ENCODE data around the gene KLLN.
"Not testable (repeated sequence)": the region's sequence is repeated elsewhere in the genome, so short reads cannot be mapped to it uniquely, and the experiment has no call there.

Gene KLLN

GRCh38 chr10:87838650-87839049 is 24.7 kb downstream of the KLLN start:
- DNase-seq: no peak

- DNase-seq: no peak
These were observed 25.9 kb downstream of the KLLN start for GRCh38 chr10:87837445-87837844.

- no peak for DNase-seq
These were observed 27.2 kb downstream of the KLLN start for GRCh38 chr10:87836098-87836497.

GRCh38 chr10:87829986-87830729 is 33.2 kb downstream of the KLLN start:
- DNase-seq: no peak

GRCh38 chr10:87829051-87829450 is 34.3 kb downstream of the KLLN start:
- DNase-seq: not testable (repeated sequence)

- DNase-seq: no peak
These were observed 35.7 kb downstream of the KLLN start for GRCh38 chr10:87827681-87828080.

GRCh38 chr10:87826653-87827052 is 36.7 kb downstream of the KLLN start:
- DNase-seq: no peak

- DNase-seq: no peak
These were observed 44.1 kb downstream of the KLLN start for GRCh38 chr10:87819289-87819585.

- peak; percentile 74 for DNase-seq
These were observed 44.6 kb downstream of the KLLN start for GRCh38 chr10:87818505-87819288.

- DNase-seq: peak; percentile 91
These were observed 45.5 kb downstream of the KLLN start, which contains the start of gene ATAD1 for GRCh38 chr10:87817609-87818504. TSS of gene ATAD1 (minus strand) at chr10:87818226. CDS start at chr10:87814599, 3,627 bp downstream.

- no peak for DNase-seq
These were observed 46.3 kb downstream of the KLLN start for GRCh38 chr10:87816898-87817608.

GRCh38 chr10:87816163-87816897 is 47.0 kb downstream of the KLLN start:
- no peak for DNase-seq

All from activated T-cell treated with anti-CD3 and anti-CD28 coated beads, Interleukin-2, amount 50 U/mL, for 1 hour (primary cell).